ENCODE results near the gene MPZL1. TPM values are rescaled to one million over a fixed set of nuclear protein-coding genes. Genes with fewer than 3 reads are reported as not detected.

MPZL1 gene
- total RNA-seq, 4 donors from 2014 or later = 24.3 to 150 (median 82.3) TPM

DNA sequence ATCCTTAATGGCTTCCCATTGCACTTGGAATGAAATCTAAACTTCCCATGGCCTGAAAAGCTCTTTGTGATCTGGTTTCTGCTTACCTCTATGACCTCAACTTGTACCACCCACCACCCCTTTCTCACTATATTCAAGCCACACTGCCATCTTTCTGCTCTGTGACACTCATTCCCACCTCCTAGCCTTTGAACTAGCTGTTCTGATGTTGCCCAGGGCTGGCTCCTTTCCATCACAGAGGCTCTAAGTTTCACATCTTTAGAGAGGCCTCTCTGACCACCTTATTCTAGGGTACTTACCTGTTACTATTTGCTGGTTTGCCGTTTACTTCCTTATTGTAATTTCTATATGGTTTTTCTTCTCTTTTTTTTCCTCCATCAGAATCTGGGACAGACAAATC lies 4.2 kb downstream of the MPZL1 start:
- H3K9me3 ChIP-seq = no peaks in the 10 kb centered on the region
- no peak for TF ChIP-seq POLR2A (IDR thresholded peaks at IDR 0.05)
- no peaks in the 10 kb centered on the region for H3K36me3 ChIP-seq
- peaks cover 0 to 11% of the 10 kb centered on the region in 2 donors for H3K4me1 ChIP-seq
- DNase-seq = no peak
- no peaks in the 10 kb centered on the region for H3K27me3 ChIP-seq
- no peak overlapping the region for H3K27ac ChIP-seq
- intact Hi-C loops (cut with DNase I; ENCODE audit: low total_unique reads) = no loop called here
- H3K4me3 ChIP-seq = no peak overlapping the region

DNA sequence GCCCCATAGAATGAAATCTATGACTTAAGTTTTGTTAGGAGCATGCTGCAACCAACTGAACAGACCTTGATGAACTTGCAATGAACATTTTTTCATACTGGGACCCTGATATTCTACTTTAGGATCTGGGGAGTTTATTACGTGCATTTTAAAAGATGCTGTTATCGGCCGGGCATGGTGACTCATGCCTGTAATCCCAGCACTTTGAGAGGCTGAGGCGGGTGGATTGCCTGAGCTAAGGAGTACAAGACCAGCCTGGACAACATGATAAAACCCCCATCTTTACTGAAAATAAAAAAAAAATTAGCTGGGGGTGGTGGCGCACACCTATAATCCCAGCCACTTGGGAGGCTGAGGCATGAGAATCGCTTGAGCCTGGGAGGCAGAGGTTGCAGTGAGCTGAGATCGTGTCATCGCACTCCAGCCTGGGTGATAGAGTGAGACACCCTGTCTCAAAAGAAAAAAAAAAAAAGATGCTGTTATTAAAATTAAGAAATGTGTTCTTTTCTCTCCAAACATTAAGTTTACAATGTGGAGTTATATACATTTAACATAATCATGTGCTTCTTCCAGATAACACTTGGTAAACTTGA lies 7.1 kb downstream of the MPZL1 start:
- no peaks in the 10 kb centered on the region for H3K36me3 ChIP-seq
- peak overlapping the region in 1 of 2 donors; percentile 40 for H3K27ac ChIP-seq
- H3K4me3 ChIP-seq = no peak overlapping the region
- H3K27me3 ChIP-seq = no peaks in the 10 kb centered on the region
- no peaks in the 10 kb centered on the region for H3K4me1 ChIP-seq
- DNase-seq = no peak
- H3K9me3 ChIP-seq = no peaks in the 10 kb centered on the region
- intact Hi-C loops (cut with DNase I; ENCODE audit: low total_unique reads) = no loop called here
- no peak for TF ChIP-seq POLR2A (IDR thresholded peaks at IDR 0.05)
- TF ChIP-seq, protein P1, sequence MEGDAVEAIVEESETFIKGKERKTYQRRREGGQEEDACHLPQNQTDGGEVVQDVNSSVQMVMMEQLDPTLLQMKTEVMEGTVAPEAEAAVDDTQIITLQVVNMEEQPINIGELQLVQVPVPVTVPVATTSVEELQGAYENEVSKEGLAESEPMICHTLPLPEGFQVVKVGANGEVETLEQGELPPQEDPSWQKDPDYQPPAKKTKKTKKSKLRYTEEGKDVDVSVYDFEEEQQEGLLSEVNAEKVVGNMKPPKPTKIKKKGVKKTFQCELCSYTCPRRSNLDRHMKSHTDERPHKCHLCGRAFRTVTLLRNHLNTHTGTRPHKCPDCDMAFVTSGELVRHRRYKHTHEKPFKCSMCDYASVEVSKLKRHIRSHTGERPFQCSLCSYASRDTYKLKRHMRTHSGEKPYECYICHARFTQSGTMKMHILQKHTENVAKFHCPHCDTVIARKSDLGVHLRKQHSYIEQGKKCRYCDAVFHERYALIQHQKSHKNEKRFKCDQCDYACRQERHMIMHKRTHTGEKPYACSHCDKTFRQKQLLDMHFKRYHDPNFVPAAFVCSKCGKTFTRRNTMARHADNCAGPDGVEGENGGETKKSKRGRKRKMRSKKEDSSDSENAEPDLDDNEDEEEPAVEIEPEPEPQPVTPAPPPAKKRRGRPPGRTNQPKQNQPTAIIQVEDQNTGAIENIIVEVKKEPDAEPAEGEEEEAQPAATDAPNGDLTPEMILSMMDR (IDR thresholded peaks at IDR 0.05) = no peak

DNA sequence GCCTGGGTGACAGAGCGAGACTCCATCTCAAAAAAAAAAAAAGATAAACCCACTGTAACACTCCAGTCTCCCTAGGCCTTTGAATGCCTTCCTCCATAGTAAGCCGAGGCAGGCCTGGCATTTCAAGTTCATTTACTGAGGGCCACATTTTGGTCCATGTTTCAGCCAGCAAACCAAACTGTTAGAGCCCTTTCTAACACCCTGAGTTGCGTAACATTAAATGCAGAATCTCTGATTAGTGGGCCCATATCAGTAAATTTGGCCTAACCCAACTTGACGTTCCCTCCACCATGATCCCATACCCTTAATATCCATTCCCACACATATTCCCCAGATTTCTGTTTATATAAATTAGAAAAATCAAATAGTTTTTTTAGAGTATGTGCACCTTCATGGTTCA lies 12.4 kb downstream of the MPZL1 start:
- intact Hi-C loops (cut with DNase I; ENCODE audit: low total_unique reads) = no loop called here
- H3K4me1 ChIP-seq = no peaks in the 10 kb centered on the region
- no peaks in the 10 kb centered on the region for H3K9me3 ChIP-seq
- no peaks in the 10 kb centered on the region for H3K36me3 ChIP-seq
- TF ChIP-seq, protein P1 (IDR thresholded peaks at IDR 0.05) = no peak
- no peaks in the 10 kb centered on the region for H3K27me3 ChIP-seq
- no peak for DNase-seq
- no peak overlapping the region for H3K4me3 ChIP-seq
- no peak overlapping the region for H3K27ac ChIP-seq

DNA sequence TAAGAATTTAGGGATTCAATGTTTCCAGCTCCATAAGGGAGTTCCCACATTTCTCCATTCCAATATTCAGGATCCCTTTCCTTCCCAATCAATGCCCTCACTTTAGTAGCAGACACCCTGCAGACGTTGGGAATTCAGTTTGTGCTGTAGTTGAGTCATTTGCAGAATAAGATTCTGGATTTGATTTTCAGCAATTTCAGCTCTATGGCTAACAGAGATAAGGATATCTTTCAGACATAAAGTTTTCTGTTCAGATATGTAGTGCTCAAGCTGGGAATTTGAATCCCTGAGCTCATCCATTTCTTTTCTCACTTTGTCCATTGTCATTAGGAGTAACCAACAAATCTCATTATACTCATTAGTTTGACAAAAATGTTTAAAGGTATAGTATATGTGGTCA lies 13.1 kb downstream of the MPZL1 start:
- Histone ChIP-seq H3K36me3 (no peaks in the 10 kb centered on the region), H3K4me1 (no peaks in the 10 kb centered on the region), H3K27me3 (no peaks in the 10 kb centered on the region), H3K4me3 (no peak overlapping the region), H3K27ac (no peak overlapping the region), H3K9me3 (no peaks in the 10 kb centered on the region)
- intact Hi-C loops (cut with DNase I; ENCODE audit: low total_unique reads) = no loop called here
- DNase-seq = no peak
- TF ChIP-seq POLR2A (IDR thresholded peaks at IDR 0.05) = no peak
- TF ChIP-seq, protein P1 (IDR thresholded peaks at IDR 0.05) = no peak

GRCh38 chr1:167737169-167737568 lies 15.4 kb downstream of the MPZL1 start:
- intact Hi-C loops (cut with DNase I; ENCODE audit: low total_unique reads) = no loop called here
- no peak overlapping the region for H3K27ac ChIP-seq
- no peaks in the 10 kb centered on the region for H3K27me3 ChIP-seq
- H3K4me3 ChIP-seq = no peak overlapping the region
- H3K4me1 ChIP-seq = no peaks in the 10 kb centered on the region
- TF ChIP-seq, protein P1 (IDR thresholded peaks at IDR 0.05) = no peak
- TF ChIP-seq POLR2A (IDR thresholded peaks at IDR 0.05) = no peak
- no peak for DNase-seq
- no peaks in the 10 kb centered on the region for H3K36me3 ChIP-seq
- no peaks in the 10 kb centered on the region for H3K9me3 ChIP-seq

DNA sequence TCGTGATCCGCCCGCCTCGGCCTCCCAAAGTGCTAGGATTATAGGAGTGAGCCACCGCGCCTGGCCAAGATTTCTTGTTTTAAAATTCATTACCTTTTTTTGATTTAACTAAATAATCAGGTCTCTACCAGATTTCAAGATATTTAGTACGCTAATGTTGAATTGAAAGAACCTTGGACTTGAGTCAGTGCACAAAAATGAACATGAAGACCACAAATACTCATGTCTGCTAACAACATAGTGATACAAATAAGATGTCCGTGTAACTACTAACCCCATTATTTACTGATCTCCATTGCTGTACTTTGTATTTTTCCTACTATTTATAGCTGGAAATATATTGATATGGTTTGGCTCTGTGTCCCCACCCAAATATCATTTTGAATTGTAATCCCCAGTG lies 16.4 kb downstream of the MPZL1 start:
- no peaks in the 10 kb centered on the region for H3K4me1 ChIP-seq
- H3K27me3 ChIP-seq = no peaks in the 10 kb centered on the region
- no peaks in the 10 kb centered on the region for H3K36me3 ChIP-seq
- intact Hi-C loops (cut with DNase I; ENCODE audit: low total_unique reads) = no loop called here
- H3K4me3 ChIP-seq = no peak overlapping the region
- DNase-seq = no peak
- TF ChIP-seq, protein P1 (IDR thresholded peaks at IDR 0.05) = no peak
- no peak for TF ChIP-seq POLR2A (IDR thresholded peaks at IDR 0.05)
- no peak overlapping the region for H3K27ac ChIP-seq
- H3K9me3 ChIP-seq = no peaks in the 10 kb centered on the region

Measured in uterus (tissue), 4 donors.